DLD1 (cell line): Measurements from ENCODE around the gene KCNJ9.
"Not testable (repeated sequence)": the region's sequence is repeated elsewhere in the genome, so short reads cannot be mapped to it uniquely, and the experiment has no call there.

Experiments used
- in situ Hi-C: cut with HindIII; loops from 2 replicates; pipeline ENCODE4 v1.10.0; 2017; ENCODE audit warnings: low sequenced_read_pairs

KCNJ9 gene

DNA sequence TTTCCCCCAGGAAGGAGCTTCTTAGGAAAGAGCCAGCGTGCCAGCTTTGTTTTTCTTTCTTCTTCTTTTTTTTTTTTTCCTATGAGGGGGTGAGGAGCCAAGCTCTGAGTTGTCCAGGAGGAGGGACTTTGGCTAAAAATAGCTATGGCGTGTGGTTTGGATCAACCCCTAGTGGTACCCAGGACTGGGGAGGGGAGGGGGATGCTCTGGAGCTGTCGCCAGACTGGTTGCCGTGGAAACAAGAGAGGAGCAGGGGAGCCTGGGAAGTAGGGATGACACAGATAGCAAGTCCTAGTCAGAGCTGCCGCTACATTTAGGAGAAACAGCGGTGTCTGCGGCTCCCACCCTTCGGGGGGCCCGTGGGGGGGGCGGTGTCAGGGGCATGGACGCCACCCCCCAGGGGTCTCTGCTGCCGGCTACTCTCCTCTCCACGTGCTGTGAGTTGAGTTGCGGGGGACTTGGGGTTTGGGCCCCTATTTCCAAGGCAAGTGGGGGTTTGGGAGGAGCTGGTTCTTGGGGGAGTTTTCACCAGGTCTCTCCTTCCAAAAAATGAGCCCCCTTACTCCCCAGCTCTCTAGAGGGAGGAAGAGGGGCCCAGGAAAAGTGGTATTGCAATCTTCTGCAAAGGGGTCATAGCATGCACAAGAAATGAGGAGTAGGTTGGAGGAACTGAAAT lies at the start of gene KCNJ9:
Gene KCNJ9 (plus strand): TSS at position 278 of the 676 bp plus-strand sequence. CDS start 2,493 bp downstream, outside the sequence.
- in situ Hi-C loops, result no loop called here

DNA sequence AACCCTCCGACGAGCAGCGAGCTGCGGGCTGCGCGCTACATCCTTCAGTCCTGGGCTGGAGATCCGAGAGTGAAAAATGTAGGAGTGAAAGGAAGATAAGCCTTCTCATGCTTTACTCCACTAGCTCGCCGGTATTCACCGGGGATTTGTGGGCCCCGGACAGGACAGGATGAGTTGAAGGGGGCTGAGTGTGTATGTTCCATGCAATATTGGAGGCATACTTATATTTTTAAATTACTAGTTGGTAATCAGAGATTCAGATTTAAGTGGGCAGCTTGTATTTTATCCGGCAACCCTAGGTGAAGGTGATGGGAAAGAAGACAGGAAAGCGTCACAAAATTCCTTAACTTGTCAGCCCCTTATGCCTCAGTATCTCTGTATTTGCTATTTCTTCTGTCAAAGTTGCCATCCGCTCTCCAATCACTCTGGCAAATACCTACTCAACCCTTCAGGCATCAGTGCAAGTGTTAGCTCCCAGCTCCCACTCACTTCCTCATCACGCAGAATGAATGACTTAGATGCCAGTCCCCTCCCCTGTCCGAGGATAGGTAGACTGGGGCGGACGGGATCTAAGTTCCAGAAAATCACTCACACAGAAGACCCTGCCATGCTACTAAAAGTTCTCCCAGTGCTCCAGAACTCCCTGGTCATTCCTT lies 49.0 kb upstream of the KCNJ9 start:
- in situ Hi-C loops, result no loop called here

DNA sequence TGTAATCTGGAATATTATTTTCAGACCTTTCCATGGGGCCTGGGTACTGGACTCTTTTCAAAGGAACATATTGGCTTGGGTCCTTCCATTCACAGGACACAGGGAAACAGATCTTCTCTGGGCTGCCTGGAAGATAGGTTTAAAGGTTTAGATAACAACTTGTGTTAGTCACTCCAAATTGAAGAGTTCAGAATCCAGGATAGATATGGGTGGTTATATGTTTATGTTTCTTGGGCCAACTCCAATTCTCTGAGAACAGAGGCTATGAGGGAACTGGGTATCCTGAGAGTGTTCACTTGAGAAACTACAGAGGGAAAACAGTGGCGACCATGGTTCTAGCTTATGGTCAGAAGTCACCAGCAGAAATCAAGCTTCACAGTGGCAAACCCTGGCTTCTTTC lies 40.9 kb upstream of the KCNJ9 start:
- in situ Hi-C loops, result no loop called here

DNA sequence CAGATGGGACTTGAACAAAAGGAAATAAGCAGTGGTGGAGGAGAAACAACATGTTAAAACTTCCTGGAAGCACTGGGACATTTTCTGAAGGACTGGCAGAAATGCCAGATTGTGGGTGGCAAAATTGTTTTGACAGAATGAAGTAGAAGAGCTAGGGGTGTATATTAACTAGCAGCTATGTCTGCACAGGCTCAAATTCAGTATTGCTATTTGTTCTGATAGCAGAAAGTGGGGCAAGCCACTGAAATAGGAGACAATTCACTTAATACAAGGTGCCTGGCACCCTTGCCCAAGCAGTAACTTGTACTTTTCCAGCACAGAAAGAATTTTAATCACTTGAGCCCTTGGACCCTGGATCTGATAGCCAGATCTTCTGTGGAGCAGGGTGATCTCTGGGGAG lies 37.8 kb upstream of the KCNJ9 start:
- in situ Hi-C loops, result no loop called here

DNA sequence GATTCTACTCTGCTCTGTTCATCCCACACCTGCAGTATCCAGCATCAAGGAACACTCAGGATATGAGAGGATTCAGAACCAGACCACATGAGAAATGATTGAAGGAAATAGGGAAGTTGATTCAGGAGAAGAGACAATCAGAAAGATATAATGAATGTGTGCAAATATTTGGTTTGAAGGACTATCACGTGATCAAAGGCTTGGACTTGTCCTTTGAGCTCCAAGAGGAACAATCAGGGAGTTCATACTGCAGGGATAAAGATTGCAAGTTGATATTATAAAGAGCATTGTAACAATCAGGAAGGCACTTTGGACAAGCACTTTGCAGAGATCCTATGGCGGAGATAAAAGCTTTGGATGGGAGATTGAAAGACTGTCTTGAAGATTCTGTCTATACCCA lies 35.7 kb upstream of the KCNJ9 start:
- in situ Hi-C loops, result no loop called here

DNA sequence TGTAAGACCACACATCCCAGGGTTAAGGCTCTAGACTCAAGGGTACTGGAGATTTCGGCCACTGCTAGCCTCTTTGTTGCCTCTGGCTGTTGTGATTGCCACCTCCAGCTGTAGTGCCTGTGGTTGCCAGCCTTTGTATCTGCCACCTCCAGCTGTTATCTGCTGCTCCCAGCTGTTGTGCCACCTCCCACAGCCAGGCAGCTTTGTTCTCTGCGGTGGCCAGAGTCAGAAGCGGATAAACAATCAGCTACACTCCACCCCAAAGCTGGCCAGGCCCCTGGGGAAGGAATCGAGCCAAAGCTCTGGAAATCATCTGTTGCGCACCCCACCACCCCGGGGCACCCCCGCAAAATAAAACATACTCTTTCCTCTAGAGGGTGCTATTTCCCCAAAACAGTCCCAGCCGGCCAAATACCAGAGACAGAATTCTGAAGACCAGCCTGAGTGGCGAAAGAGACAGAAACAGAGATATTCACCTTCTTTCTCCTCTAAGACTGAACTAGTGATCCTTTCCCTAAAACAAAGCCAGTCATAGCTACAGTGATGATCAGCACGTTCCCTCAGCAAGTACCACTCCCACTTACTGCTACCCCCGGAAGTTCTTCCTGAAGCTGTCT lies 34.7 kb upstream of the KCNJ9 start:
- in situ Hi-C loops, result no loop called here

DNA sequence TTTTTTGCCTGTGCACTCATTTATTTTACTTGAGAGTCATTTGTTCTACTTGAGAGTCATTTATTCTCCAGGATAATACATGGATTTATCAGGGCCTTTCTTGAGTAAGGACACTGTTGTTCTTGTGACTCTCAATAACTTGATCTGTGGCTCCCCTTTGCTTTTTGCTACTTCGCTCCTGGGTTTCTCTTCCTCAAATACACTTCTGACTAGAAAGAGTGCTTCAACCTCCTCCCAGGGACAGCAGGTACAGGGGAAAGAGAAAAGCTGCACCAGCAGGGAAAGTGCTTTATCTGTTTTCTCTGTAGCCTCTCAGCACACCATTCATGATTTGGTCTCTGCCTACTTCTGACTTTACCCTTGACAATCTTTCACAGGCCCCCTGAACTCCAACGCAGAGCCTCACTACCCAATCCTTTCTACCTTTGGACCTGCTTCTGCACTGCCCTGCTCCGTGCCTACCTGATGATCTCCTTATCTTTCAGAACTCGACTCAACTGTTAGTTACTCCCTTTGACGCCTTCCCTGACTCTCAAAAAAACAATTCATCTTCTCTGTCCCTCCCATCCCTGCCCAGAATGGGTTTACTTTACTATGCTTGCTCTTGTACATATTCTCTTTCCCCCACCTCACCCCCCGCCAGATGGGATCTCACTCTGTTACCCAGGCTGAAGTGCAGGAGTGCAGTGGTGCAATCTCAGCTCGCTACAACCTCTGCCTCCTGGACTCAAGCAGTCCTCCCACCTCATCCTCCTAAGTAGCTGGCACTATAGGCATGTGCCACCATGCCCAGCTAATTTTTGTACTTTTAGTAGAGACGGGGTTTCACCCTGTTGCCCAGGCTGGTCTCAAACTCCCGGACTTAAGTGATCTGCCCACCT lies 34.0 kb upstream of the KCNJ9 start:
- in situ Hi-C loops, result no loop called here

DNA sequence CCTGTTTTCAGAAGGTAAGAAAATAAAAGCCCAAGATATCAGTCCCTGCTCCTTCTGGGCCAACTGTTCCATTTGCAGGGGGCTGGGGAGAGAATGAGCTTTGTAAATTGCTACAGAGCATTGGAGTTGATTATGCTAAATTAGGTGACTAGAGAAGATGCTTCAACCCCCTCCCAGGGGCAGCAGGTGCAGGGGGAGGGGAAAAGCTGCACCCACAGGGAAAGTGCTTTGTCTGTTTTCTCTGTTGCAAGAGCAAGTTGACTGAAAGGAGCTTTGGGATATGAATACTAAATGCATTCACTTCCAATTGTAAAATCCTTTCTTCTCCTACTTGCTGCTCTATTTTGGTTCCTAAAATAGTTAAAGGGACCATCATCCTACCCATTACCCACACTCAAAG lies 33.0 kb upstream of the KCNJ9 start:
- in situ Hi-C loops, result no loop called here

DNA sequence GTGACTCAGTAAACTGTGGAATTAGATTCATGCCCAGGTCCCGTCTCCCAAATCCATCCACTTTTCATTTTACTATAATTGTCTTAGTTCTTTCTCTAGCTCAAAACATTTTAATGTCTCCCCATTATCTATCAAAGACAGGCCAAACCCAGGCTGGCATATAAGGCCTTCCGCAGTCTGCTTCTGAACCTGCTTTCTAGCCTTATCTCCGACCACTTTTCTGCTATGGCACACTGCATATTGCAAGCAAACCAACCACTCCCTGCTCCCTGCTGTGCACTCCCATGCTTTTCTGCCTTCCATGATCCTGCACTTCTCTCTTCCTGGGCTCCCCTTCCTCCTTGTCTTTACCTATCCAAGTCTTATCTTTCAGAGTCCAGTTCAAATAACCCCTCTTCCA lies 32.2 kb upstream of the KCNJ9 start:
- in situ Hi-C loops, result no loop called here

DNA sequence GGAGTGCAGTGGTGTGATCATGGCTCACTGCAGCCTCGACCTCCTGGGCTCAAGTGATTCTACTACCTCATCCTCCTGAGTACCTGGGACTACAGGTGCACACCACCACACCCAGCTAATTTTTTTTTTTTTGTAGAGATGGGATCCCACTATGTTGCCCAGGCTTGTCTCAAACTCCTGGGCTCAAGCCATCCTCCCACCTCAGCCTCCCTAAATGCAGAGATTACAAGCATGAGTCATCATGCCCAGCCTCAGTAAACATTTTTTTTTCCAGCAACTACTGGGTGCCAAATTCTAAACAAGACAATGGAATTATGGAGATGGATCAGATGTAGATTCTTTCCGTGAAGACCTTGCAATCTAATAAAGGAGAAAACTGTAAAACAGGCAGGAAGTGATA lies 31.2 kb upstream of the KCNJ9 start:
- in situ Hi-C loops, result not testable (repeated sequence)

DNA sequence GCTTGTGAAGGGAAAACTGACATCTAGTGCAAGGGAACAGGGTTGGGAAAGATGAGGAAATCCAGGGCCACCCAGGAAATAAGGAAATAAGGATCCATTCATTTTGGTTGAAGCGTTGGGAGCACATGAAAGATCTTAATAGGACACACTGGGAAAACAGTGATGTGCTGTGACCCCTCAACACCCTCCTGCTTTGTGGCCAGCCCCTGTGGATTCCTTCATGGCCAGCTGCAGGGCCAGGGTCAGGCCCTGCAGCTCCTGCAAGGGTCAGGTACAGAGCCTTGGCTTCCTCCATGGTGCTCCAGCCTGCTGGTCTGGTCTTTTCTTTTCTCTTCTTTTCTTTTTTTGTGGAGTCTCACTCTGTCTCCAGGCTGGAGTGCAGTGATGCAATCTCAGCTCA lies 30.7 kb upstream of the KCNJ9 start:
- in situ Hi-C loops, result no loop called here

DNA sequence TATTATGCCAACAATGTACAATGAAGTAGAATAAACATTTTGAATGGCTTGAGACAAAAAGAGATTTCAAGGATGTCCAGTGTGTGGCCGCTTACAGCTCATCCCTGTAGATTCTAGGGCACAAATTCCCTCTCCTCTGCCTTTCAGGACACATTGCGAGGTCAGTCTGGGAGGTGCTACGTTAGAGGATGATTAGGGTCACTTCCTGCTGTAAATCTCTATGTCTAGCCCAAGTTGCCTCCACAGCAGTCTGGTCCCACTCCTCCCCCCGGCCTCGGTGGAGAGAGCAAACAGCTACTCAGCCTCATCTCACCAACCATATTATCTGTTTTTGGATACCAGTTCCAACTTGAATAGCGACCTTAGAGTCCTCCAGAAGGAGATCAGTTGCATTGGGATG lies 28.4 kb upstream of the KCNJ9 start:
- in situ Hi-C loops, result no loop called here

DNA sequence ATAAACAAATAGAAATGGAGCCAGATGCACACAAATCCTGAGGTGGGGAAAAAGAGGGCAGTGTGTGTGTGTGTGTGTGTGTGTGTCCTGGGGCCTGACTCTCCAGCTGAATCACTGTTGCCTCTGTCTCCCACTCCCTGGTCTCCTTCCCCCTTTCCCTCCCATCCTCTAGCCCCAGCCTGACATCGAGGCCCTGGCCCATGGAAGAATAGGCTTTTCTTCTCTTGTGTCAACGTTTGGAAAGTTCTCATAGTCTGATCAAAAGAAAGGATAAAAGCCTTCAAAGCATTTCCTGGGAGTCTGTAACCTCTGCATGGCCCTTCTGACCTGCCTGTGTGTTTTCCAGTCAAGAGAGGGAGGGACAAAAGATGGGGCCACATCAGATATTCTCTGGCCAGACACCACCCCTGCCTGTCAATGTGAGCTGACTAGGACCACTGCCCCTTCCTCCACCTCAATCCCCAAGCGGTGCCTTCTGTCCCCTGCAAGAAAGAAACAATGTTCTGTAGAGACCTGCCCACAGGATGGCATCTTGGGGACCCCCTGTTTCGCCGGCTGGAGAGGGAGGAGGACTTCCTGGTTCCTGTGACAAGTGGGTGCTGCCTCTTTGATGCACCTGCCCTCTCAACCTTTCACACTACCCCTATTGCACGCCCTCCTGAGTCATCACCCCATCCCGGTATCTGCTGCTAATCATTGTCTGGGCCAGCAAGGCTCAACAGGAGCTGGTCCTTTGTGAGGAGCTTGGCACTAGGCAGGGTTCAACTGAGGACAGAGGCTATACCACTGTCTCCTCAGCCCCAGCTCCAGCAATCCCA lies 27.6 kb upstream of the KCNJ9 start:
- in situ Hi-C loops, result no loop called here

DNA sequence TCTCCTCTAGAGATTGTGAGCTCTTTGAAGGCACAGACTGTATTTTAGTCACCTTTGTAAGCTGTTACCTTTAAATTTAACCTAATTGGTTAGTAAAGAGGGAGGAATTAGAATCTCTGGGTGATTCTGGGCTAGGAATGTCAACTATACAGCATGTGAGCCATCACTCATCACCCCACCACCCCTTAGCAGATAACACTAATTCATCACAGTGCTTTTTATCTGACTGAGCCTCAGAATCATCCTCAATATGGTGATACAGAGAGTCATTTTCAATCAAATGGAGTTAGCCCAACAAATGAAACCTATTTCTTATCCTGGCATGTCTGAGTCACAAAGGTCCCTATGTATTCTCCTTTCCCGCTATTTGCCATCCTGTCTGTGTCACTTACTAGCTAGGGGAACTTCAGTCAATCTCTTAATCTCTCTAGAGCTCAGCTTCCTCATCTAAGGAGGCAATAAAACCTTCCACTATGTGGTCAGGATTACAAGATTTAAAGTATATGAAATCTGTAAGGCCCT lies 24.6 kb upstream of the KCNJ9 start:
- in situ Hi-C loops, result no loop called here

DNA sequence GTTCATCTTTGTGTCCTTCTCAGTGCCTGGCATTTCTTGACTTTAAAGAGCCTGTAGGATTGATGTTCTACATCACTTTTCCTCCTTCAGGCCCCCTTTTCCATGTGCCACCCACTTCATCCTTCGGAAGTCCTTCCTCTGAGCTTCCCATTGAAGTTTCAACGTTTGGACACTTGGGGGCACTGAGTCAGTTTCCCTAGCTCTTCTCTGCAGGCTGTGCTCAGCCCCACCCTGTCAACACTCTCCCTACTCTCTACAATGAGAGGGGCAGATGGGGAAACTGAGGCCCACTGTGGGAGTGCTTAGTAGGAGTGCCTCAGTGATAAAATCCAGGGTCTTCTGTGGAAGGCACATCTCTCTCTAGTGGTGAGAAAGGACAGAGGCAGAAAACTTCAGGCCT lies 23.3 kb upstream of the KCNJ9 start:
- in situ Hi-C loops, result no loop called here

DNA sequence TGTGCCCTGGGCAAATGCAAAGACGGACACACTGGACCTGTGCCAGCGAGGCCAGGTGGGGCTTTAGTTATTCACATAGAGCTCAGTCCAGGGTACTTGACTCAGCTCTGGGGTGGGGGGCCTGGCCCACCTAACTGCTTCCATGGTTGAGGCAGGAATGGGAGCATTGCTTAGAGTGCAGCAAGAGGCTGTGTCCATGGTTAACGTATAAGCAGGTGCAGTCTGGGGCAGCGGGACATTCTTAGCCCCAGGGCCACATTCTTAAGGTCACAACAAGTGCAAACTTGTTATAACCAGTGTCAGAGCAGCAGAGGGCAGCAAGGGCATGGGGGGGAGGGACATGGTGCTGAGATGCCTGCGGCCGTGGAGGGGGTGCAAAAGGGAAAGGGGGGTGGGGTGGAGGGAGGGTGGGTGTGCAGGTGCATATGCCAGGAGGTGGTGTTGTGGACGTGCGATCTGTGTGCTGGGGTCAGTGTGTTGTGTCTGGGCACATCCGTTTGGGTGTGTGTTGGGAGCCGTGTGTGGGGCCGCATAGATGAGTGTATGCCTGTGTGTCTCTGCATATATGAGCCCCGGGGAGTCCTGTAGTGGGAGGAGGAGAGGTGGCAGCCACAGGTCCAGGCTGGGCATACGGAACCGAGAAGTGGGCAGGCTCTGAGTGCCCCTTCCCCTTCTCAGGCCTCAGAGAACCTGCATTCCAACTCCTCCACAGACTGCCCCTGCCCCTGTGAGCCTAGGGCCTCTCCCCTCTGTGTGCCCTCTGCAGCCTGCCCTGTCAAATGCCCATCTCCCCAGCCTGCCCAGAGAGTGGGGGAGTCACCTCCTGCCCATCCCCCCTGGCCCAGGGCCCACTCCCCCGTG lies 19.7 kb upstream of the KCNJ9 start:
- in situ Hi-C loops, result no loop called here

DNA sequence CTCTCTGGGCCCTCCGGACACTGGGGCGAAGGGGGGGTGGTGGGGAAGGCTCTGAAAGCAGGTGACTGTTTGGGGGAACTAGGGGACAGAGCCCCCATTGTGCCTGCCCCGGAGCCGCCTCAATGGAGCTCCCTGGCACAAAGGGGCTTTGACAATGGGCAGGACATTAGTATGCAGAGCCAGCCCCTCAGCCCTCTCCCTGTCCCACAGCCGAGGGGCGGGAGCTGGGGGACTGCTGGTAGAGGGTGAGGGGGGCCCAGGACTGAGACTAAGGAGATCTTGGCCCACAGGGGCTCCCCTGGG lies 19.2 kb upstream of the KCNJ9 start:
- in situ Hi-C loops, result no loop called here

DNA sequence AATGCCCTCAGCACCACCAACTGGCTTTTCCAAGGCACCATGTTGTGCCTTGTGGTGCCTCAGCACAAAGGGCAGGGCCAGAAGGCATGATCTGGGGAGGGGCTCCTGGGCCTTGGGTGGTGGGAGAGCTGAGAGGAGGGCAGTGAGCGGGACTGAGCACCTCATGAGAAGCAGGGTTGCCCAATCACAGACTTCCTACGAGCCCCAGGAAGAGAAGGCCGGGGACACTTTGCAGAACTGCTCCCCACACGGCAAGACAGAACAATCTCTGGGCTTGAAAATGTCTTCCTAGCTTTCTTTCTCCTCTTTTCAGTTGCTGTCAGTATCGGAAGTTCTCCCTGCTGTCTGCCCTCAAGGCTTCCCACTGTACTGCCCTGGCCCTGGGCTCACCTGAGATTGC lies 18.2 kb upstream of the KCNJ9 start:
- in situ Hi-C loops, result no loop called here

DNA sequence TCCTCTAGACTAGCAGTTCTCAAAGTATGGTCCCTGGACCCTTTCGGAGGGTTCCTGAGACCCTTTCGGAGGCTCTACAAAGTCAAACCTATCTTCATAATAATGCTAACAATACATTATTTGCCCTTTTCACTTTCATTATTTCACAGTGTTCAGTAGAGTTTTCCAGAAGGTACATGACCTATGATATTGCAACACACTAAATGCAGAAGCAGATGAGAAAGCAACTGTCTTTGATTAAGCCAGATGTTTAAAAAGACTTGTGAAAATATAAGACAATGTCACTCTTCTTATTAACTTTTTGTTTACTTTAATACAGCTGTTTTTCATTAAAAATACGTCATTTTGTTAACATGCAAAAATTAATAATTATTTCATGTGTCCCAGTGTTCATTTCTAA lies 17.2 kb upstream of the KCNJ9 start:
- in situ Hi-C loops, result no loop called here

DNA sequence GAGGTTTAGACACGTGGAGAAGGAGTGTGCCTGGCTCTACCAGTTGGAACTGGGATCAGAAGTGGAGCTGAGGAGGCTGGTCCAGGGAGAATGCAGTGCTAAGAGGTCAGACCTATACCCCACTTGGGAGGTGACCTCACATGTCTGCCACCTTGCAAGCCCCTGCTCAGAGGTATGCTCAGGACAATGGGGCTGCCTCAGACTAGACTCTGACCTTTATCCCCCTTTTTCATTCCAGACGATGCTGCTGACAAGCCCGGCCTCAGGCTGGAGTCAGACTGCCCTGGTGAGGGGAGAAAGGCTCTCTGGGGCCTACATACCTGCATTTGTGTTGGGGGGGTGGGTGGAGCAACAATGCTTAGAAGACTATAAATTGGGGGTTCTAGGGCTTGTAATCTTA lies 16.6 kb upstream of the KCNJ9 start:
- in situ Hi-C loops, result no loop called here
